Nephron progenitor cell (in vitro differentiated cells): ENCODE data around the gene AKR1E2.

Experiments used
- DNase-seq: peaks from one replicate; pipeline ENCODE4 v3.0.0; 2021
- H3K27ac Mint-ChIP-seq: 2 replicates; pipeline ENCODE4 v1.8.0; 2021; ENCODE audit warnings: mild to moderate bottlenecking, moderate library complexity, mixed read lengths
- H3K27me3 Mint-ChIP-seq: 2 replicates; pipeline ENCODE4 v1.8.0; 2021; ENCODE audit warnings: mild to moderate bottlenecking, low read depth, mixed read lengths; ENCODE audit not compliant: poor library complexity
- H3K36me3 Mint-ChIP-seq: 2 replicates; pipeline ENCODE4 v1.8.0; 2021; ENCODE audit warnings: low read depth, mixed read lengths
- H3K4me1 Mint-ChIP-seq: 2 replicates; pipeline ENCODE4 v1.8.0; 2021; ENCODE audit warnings: mixed read lengths
- H3K4me3 Mint-ChIP-seq: 2 replicates; pipeline ENCODE4 v1.8.0; 2021; ENCODE audit warnings: mild to moderate bottlenecking, moderate library complexity, mixed read lengths
- H3K9me3 Mint-ChIP-seq: 2 replicates; pipeline ENCODE4 v1.8.0; 2021; ENCODE audit warnings: mild to moderate bottlenecking, moderate library complexity, mixed read lengths
- TF ChIP-seq, protein P1 (sequence below): fragments of 200-600 bp; sonication (generic); IDR thresholded peaks from 2 replicates; pipeline ENCODE4 v1.5.0; 2021; ENCODE audit warnings: antibody characterized with exemption

Gene AKR1E2

DNA sequence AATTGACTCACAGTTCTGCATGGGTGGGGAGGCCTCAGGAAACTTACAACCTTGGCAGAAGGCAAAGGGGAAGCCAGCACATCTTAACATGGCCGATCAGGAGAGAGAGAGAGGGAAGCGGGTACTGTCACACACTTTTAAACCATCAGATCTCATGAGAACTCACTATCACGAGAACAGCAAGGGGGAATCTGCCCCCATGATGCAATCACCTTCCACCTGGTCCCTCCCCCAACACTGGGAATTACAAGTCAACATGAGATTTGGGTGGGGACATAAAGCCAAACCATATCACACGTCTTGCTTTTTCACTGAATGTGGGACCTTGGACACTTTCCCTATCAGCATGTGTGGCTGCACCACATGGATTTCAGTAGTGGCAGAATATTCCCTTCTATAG is 9.0 kb upstream of the AKR1E2 start:
- Mint-ChIP-seq H3K4me3 (no peak overlapping the region), H3K9me3 (peaks cover 16% of the 10 kb centered on the region), H3K27ac (no peak overlapping the region), H3K36me3 (no peaks in the 10 kb centered on the region), H3K27me3 (peaks cover 8% of the 10 kb centered on the region), H3K4me1 (no peaks in the 10 kb centered on the region)
- TF ChIP-seq, protein P1, sequence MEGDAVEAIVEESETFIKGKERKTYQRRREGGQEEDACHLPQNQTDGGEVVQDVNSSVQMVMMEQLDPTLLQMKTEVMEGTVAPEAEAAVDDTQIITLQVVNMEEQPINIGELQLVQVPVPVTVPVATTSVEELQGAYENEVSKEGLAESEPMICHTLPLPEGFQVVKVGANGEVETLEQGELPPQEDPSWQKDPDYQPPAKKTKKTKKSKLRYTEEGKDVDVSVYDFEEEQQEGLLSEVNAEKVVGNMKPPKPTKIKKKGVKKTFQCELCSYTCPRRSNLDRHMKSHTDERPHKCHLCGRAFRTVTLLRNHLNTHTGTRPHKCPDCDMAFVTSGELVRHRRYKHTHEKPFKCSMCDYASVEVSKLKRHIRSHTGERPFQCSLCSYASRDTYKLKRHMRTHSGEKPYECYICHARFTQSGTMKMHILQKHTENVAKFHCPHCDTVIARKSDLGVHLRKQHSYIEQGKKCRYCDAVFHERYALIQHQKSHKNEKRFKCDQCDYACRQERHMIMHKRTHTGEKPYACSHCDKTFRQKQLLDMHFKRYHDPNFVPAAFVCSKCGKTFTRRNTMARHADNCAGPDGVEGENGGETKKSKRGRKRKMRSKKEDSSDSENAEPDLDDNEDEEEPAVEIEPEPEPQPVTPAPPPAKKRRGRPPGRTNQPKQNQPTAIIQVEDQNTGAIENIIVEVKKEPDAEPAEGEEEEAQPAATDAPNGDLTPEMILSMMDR = no peak
- DNase-seq = no peak

DNA sequence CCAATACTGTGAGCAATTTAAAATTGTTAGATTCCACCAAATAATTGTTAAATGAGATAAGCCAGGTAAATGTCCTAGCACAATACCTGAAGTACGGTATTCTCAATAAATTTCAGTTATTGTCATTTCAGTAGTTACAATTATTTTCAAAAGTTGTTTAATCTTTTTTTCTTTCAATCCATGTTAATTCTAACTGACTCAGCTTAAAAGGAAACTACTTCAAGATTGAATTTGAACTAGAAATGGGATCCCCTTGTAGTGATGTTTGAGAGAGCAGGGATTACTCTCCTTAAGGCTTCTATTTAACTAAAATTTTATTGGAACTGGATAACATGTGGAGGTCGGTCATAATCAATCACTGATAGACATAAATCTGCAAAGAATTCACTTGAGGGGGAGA is 6.9 kb upstream of the AKR1E2 start:
- Mint-ChIP-seq H3K4me1 (no peaks in the 10 kb centered on the region), H3K9me3 (peaks cover 23% of the 10 kb centered on the region), H3K27ac (no peak overlapping the region), H3K27me3 (peaks cover 8% of the 10 kb centered on the region), H3K4me3 (no peak overlapping the region), H3K36me3 (no peaks in the 10 kb centered on the region)
- TF ChIP-seq, protein P1 = no peak
- DNase-seq = no peak

DNA sequence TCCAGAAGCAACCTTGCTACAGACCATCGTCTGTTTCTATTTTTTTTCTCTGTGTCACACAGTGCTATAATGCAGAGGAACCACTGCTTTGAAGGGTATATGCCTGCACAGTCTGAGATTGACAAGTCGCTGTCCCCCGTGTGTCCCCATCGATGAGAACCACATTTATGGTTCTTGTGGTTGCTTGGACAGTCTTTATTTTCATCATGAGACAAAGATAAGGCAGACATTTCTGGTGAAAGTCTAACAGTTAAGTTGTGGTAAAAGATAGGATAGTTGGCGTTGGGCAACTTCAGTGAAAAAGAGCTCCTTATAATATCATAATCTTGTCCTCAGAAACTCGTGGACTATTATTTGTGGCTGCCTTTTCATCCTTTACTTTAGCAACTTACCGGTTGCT is 6.3 kb upstream of the AKR1E2 start:
- Mint-ChIP-seq H3K4me1 (no peaks in the 10 kb centered on the region), H3K4me3 (no peak overlapping the region), H3K9me3 (peaks cover 28% of the 10 kb centered on the region), H3K36me3 (no peaks in the 10 kb centered on the region), H3K27me3 (peaks cover 8% of the 10 kb centered on the region), H3K27ac (no peak overlapping the region)
- DNase-seq = no peak
- TF ChIP-seq, protein P1 = no peak

DNA sequence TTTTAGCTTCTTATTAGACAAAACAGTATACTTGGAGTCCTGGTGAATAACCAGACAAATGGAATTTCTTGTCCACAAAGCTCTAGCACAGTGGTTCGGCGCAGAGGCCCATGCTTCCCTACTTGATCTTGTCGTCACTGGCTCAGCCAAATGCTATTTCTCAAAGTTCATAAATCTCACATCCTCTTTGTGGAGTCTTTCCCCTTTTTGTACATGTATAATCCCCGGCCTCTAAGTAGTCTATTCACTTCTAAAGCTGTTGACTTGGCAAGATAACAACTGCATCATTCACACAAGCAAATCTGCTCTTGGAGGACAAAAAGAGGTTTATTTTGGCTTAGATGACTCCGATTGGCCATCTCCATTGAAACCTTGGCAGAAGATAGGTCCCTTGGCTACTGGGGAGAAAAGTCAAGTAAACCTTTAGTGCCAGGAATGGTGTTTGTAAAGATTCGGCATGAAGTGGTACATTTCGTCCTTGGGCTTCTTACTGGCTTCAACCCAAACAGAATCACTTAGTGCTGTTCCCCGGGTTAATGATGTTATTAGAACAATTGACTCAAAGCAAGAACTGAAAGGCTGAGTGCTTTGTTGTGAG is 5.1 kb upstream of the AKR1E2 start:
- TF ChIP-seq, protein P1 = no peak
- Mint-ChIP-seq H3K27ac (no peak overlapping the region), H3K36me3 (no peaks in the 10 kb centered on the region), H3K4me3 (no peak overlapping the region), H3K9me3 (peaks cover 35% of the 10 kb centered on the region), H3K27me3 (peaks cover 10% of the 10 kb centered on the region), H3K4me1 (no peaks in the 10 kb centered on the region)
- no peak for DNase-seq

DNA sequence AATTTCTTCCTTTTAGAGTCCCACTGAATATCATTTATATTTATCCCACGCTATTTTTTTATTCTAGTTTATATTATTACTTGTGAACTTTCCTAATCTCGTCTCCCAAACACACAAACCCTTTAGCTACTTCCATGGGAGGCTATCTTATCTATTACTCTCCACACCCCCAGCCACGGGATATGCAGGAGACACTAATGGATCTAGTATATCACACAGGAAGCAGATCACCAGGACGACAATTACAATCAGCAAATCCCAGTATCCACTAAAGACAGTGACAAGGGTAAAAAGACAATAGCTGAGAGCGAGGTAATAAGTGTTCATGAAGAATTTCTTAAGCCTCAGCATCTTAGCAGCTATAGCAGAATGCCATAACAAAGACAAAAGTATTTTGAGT is 3.8 kb upstream of the AKR1E2 start:
- TF ChIP-seq, protein P1 = no peak
- DNase-seq = no peak
- Mint-ChIP-seq H3K27me3 (peaks cover 12% of the 10 kb centered on the region), H3K27ac (no peak overlapping the region), H3K9me3 (peaks cover 28% of the 10 kb centered on the region), H3K4me3 (no peak overlapping the region), H3K4me1 (peaks cover 8% of the 10 kb centered on the region), H3K36me3 (no peaks in the 10 kb centered on the region)

- TF ChIP-seq, protein P1 = no peak
- peaks cover 6% of the 10 kb centered on the region for H3K27me3 Mint-ChIP-seq
- H3K9me3 Mint-ChIP-seq = peaks cover 30% of the 10 kb centered on the region
- no peak for DNase-seq
- no peak overlapping the region for H3K27ac Mint-ChIP-seq
- H3K36me3 Mint-ChIP-seq = no peaks in the 10 kb centered on the region
- peaks cover 21% of the 10 kb centered on the region for H3K4me1 Mint-ChIP-seq
- H3K4me3 Mint-ChIP-seq = no peak overlapping the region
Observed at GRCh38 chr10:4824791-4825310, 1.2 kb upstream of the AKR1E2 start.
